GM12878 (cell line): Measurements from ENCODE around the gene TUBAL3. TPM values are rescaled to one million over a fixed set of nuclear protein-coding genes. Genes with fewer than 3 reads are reported as not detected.
A peak's percentile ranks its signal among the peaks of the same experiment; 100 is the strongest.

ENCODE experiments used
- ATAC-seq: fragments of 200-7000 bp; cut with Tn5 transposase; 3 replicates; pipeline ENCODE4 v1.9.1; 2020; ENCODE audit warnings: mild to moderate bottlenecking, moderate library complexity
- BruUV-seq: library from RNA; stranded (reverse); fragments of 400-500 nt; replicated peaks from 2 replicates; lab custom pipeline; 2021; lab: Mats Ljungman, UMichigan
- CTCF ChIA-PET: fragments of 300-600 bp; sonication (Branson Sonifier 250); formaldehyde crosslinking; extraction: SDS; loops from one replicate; lab custom pipeline; 2021; ENCODE audit warnings: inconsistent platforms; lab: Yijun Ruan, JAX
- POLR2A ChIA-PET: fragments of 350-600 bp; formaldehyde crosslinking; extraction: SDS; loops from one replicate; lab custom pipeline; 2021; ENCODE audit warnings: inconsistent platforms; lab: Charles Lee
- RAD21 ChIA-PET: fragments of 300-600 bp; sonication (Branson Sonifier 250); formaldehyde crosslinking; loops from one replicate; lab custom pipeline; 2023; ENCODE audit warnings: antibody characterized with exemption; ENCODE audit not compliant: unreplicated experiment; lab: Charles Lee
- SMC1A ChIA-PET: fragments of 300-600 bp; sonication (Branson Sonifier 250); formaldehyde crosslinking; loops from one replicate; lab custom pipeline; 2023; ENCODE audit not compliant: unreplicated experiment, uncharacterized antibody; lab: Charles Lee
- DNase-seq: peaks from one replicate; pipeline ENCODE4 v3.0.0-alpha.2; 2011; ENCODE audit warnings: low read depth, low spot score
- FAIRE-seq: peaks from 3 replicates; lab custom pipeline; 2011; peaks lifted over from hg19 to GRCh38; lab: Jason Lieb, UNC
- H2AFZ ChIP-seq: 2 replicates; pipeline ENCODE4 v1.6.0; 2011; ENCODE audit warnings: low read depth, low read length, control low read depth; ENCODE audit not compliant: control insufficient read depth
- H3K27ac ChIP-seq: 2 replicates; pipeline ENCODE4 v1.5.1; 2011; ENCODE audit warnings: control low read depth; ENCODE audit not compliant: control insufficient read depth, insufficient read depth
- H3K27me3 ChIP-seq, 2 experiments: replicated peaks in 1 of 2; 2 replicates each; pipeline versions ENCODE4 v1.6.0 to v1.6.1; 2011; ENCODE audit warnings: low read length in 1 of 2; ENCODE audit not compliant: control insufficient read depth in 2 of 2, insufficient read depth in 2 of 2
- H3K36me3 ChIP-seq, 2 experiments: 2 replicates each; pipeline ENCODE4 v1.5.1; 2011; ENCODE audit warnings: low read length in 1 of 2; ENCODE audit not compliant: control insufficient read depth in 2 of 2, insufficient read depth in 2 of 2
- H3K4me1 ChIP-seq: 2 replicates; pipeline ENCODE4 v1.6.1; 2011; ENCODE audit warnings: mild to moderate bottlenecking, low read length, moderate library complexity, mixed read lengths; ENCODE audit not compliant: control insufficient read depth, insufficient read depth
- H3K4me2 ChIP-seq: 2 replicates; pipeline ENCODE4 v1.6.0; 2011; ENCODE audit warnings: control low read depth; ENCODE audit not compliant: control insufficient read depth, insufficient read depth
- H3K4me3 ChIP-seq: fragments of 200-600 bp; sonication (generic); 2 replicates; pipeline ENCODE4 v1.5.1; 2016
- H3K79me2 ChIP-seq: 2 replicates; pipeline ENCODE4 v1.6.0; 2011; ENCODE audit warnings: low read length; ENCODE audit not compliant: control insufficient read depth, insufficient read depth
- H3K9ac ChIP-seq: 2 replicates; pipeline ENCODE4 v1.8.0; 2011; ENCODE audit warnings: low read length, control low read depth, mixed read lengths; ENCODE audit not compliant: control insufficient read depth, insufficient read depth
- H3K9me3 ChIP-seq: replicated peaks from 3 replicates; pipeline ENCODE4 v1.5.1; 2011; ENCODE audit warnings: mild to moderate bottlenecking, low read length; ENCODE audit not compliant: control insufficient read depth, insufficient read depth
- H4K20me1 ChIP-seq: 2 replicates; pipeline ENCODE4 v1.6.0; 2011; ENCODE audit not compliant: control insufficient read depth, insufficient read depth
- BMI1 ChIP-seq: fragments of 450-650 bp; IDR thresholded peaks from 2 replicates; pipeline ENCODE4 v1.6.1; 2016; ENCODE audit warnings: mild to moderate bottlenecking, moderate library complexity, borderline replicate concordance
- ETV6 ChIP-seq, 2 experiments: fragments of 450-650 bp in 1 of 2; IDR thresholded peaks in 1 of 2; conservative IDR thresholded peaks in 1 of 2; 2 replicates each; pipeline ENCODE4 v1.6.1; 2014; ENCODE audit warnings: antibody characterized with exemption in 1 of 2, borderline replicate concordance in 1 of 2, low read depth in 1 of 2, mild to moderate bottlenecking in 1 of 2, moderate library complexity in 1 of 2
- HCFC1 ChIP-seq: fragments of 150-350 bp; IDR thresholded peaks from 2 replicates; pipeline ENCODE4 v1.6.1; 2014; ENCODE audit warnings: low read length
- NRF1 ChIP-seq: conservative IDR thresholded peaks from 2 replicates; pipeline ENCODE4 v1.6.1; 2011; ENCODE audit warnings: mild to moderate bottlenecking, low read depth, low read length, improper control_type of control experiment
- RCOR1 ChIP-seq: conservative IDR thresholded peaks from 2 replicates; pipeline ENCODE4 v1.6.1; 2012; ENCODE audit warnings: low read depth, low read length, improper control_type of control experiment
- RELA ChIP-seq: fragments of 450-650 bp; IDR thresholded peaks from 2 replicates; pipeline ENCODE4 v1.8.0; 2014; ENCODE audit warnings: borderline replicate concordance; ENCODE audit not compliant: partially characterized antibody
- ZNF24 ChIP-seq: fragments of 450-650 bp; IDR thresholded peaks from 2 replicates; pipeline ENCODE4 v1.6.1; 2017; ENCODE audit warnings: antibody characterized with exemption, mild to moderate bottlenecking
- in situ Hi-C: fragments of 300-500 bp; cut with MboI; formaldehyde crosslinking; loops from 9 replicates; pipeline ENCODE4 v1.14.3; 2018; ENCODE audit warnings: mixed read lengths
- intact Hi-C: fragments of 100-400 bp; cut with micrococcal nuclease; formaldehyde crosslinking; loops from one replicate; pipeline ENCODE4 v1.14.2; 2022; ENCODE audit not compliant: unreplicated experiment
- polyA plus RNA-seq, 11 experiments: library from polyadenylated mRNA; depleted of rRNA in 4 of 11; unstranded in 6 of 11; stranded (reverse) in 5 of 11; fragments of >200 nt; fragmentation: Nextera tagmentation in 4 of 11; fragmentation: Illumina TruSeq in 1 of 11; extraction: Ambion mirVana in 4 of 11; extraction: Trizol in 1 of 11; gene quantifications; 1 replicate in 1 of 11; 2 replicates in 10 of 11; pipeline versions ENCODE4 v1.2.1 to v1.2.3, GENCODE V29; 2011 to 2016; ENCODE audit warnings: inconsistent platforms in 2 of 11, missing spikeins in 2 of 11, low read depth in 1 of 11
- total RNA-seq, 4 experiments: library from RNA; depleted of rRNA in 3 of 4; stranded (reverse); fragments of >200 nt in 3 of 4; fragmentation: Illumina TruSeq in 1 of 4; extraction: Trizol in 1 of 4; gene quantifications; 2 replicates each; pipeline versions ENCODE4 v1.2.1 to v1.2.3, GENCODE V29; 2013 to 2021
- TF ChIP-seq, protein P1 (sequence below): fragments of 450-650 bp; IDR thresholded peaks from 2 replicates; pipeline ENCODE4 v1.6.1; 2017; ENCODE audit warnings: low read depth, mild to moderate bottlenecking, moderate library complexity

Gene TUBAL3
- total and polyA plus RNA-seq, 10 of the 15 experiments (the other 5 are each of a cell fraction or from before 2014, with no cell fraction given): 0.03 to 0.06 TPM; not detected in 8

DNA sequence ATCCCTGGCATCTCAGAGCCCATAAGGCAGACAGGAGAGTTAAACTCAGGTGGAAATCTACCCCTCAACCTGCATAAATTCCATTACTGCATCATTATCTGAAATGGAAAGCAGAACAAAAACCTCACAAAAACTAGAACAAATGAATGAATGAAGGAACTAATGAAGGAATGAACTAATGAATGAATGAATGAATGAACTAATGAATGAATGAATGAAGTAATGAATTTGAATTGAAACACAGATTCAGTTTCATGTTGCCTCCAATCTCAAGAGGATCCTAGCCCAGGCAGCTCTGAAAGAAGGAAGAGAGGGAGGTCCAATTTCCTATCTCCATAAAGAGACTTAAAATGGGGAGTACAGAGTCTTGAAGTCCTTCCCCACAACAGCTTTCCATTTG, 41.8 kb downstream of the TUBAL3 start:
- FAIRE-seq (no peak), DNase-seq (no peak), ATAC-seq (no peak)
- intact Hi-C loops: no loop called here
- ChIA-PET POLR2A (no interaction called here), SMC1A (no interaction called here), CTCF (no interaction called here), RAD21 (no interaction called here)
- in situ Hi-C loops: no loop called here
- Histone ChIP-seq H3K4me3 (no peak overlapping the region), H3K9me3 (no peaks in the 10 kb centered on the region), H3K9ac (no peak overlapping the region), H3K36me3 (no peaks in the 10 kb centered on the region), H3K27ac (no peak overlapping the region), H3K79me2 (no peaks in the 10 kb centered on the region), H3K4me1 (no peaks in the 10 kb centered on the region), H3K4me2 (no peak overlapping the region), H4K20me1 (no peaks in the 10 kb centered on the region), H3K27me3 (no peaks in the 10 kb centered on the region), H2AFZ (no peak overlapping the region)
- no peak for TF ChIP-seq NRF1
- TF ChIP-seq, protein P1, sequence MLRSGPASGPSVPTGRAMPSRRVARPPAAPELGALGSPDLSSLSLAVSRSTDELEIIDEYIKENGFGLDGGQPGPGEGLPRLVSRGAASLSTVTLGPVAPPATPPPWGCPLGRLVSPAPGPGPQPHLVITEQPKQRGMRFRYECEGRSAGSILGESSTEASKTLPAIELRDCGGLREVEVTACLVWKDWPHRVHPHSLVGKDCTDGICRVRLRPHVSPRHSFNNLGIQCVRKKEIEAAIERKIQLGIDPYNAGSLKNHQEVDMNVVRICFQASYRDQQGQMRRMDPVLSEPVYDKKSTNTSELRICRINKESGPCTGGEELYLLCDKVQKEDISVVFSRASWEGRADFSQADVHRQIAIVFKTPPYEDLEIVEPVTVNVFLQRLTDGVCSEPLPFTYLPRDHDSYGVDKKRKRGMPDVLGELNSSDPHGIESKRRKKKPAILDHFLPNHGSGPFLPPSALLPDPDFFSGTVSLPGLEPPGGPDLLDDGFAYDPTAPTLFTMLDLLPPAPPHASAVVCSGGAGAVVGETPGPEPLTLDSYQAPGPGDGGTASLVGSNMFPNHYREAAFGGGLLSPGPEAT: no peak
- peak; percentile 97 for TF ChIP-seq ZNF24
- TF ChIP-seq ETV6 (conservative IDR thresholded peaks at IDR 0.05 in 1 of 2, IDR thresholded peaks at IDR 0.05 in 1 of 2; ENCODE audit: borderline replicate concordance in 1 of 2, low read depth in 1 of 2): no peak
- no peak for TF ChIP-seq RCOR1
- no peak for TF ChIP-seq BMI1
- no peak for TF ChIP-seq HCFC1
- TF ChIP-seq RELA: no peak
- BruUV-seq: no TSS peak
